OCI-LY3 (cell line): Measurements from ENCODE around the gene PKD1L1.

Experiments used
- EZH2phosphoT487 ChIP-seq: fragments of 200-600 bp; shearing (Covaris generic); IDR thresholded peaks from 2 replicates; pipeline ENCODE4 v1.6.1; 2018; ENCODE audit warnings: antibody characterized with exemption, mixed run types, low read depth
- TF ChIP-seq, protein P1 (sequence below): fragments of 200-600, 300-600 bp; sonication (generic); IDR thresholded peaks from 2 replicates; pipeline ENCODE4 v1.5.1; 2014; ENCODE audit warnings: antibody characterized with exemption, low read length, low read depth

DNA sequence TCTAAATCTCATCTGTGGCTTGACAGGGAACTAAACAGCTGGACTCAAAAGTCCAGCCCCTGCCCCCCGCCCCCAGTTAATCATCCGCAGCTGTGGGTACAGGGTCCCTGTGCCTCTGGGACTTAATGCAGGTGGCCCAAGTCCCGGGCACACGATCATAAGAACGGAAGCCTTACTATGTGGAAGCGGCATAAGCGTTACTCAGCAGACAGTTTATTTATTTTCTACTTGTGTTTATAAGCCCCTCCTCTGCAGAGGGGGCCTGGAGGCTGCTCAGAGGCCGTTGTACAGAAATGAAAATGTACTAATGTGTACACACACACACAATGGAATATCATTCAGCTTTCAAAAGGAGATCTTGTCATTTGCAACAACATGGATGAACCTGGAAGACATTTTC, 208.4 kb downstream of the PKD1L1 start:
- TF ChIP-seq, protein P1, sequence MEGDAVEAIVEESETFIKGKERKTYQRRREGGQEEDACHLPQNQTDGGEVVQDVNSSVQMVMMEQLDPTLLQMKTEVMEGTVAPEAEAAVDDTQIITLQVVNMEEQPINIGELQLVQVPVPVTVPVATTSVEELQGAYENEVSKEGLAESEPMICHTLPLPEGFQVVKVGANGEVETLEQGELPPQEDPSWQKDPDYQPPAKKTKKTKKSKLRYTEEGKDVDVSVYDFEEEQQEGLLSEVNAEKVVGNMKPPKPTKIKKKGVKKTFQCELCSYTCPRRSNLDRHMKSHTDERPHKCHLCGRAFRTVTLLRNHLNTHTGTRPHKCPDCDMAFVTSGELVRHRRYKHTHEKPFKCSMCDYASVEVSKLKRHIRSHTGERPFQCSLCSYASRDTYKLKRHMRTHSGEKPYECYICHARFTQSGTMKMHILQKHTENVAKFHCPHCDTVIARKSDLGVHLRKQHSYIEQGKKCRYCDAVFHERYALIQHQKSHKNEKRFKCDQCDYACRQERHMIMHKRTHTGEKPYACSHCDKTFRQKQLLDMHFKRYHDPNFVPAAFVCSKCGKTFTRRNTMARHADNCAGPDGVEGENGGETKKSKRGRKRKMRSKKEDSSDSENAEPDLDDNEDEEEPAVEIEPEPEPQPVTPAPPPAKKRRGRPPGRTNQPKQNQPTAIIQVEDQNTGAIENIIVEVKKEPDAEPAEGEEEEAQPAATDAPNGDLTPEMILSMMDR: no peak
- TF ChIP-seq EZH2phosphoT487: no peak
